CD4-positive, alpha-beta T cell treated with Interleukin-2 at 100 ng/mL for 4 hours (primary cell): ENCODE measurements around the gene RABGAP1L.
A peak's percentile ranks its signal among the peaks of the same experiment; 100 is the strongest.
"Not testable (repeated sequence)": the region's sequence is repeated elsewhere in the genome, so short reads cannot be mapped to it uniquely, and the experiment has no call there.

Source experiments
- DNase-seq: peaks from one replicate; pipeline ENCODE4 v3.0.0-alpha.2; 2020; ENCODE audit warnings: low spot score

The RABGAP1L gene

DNA sequence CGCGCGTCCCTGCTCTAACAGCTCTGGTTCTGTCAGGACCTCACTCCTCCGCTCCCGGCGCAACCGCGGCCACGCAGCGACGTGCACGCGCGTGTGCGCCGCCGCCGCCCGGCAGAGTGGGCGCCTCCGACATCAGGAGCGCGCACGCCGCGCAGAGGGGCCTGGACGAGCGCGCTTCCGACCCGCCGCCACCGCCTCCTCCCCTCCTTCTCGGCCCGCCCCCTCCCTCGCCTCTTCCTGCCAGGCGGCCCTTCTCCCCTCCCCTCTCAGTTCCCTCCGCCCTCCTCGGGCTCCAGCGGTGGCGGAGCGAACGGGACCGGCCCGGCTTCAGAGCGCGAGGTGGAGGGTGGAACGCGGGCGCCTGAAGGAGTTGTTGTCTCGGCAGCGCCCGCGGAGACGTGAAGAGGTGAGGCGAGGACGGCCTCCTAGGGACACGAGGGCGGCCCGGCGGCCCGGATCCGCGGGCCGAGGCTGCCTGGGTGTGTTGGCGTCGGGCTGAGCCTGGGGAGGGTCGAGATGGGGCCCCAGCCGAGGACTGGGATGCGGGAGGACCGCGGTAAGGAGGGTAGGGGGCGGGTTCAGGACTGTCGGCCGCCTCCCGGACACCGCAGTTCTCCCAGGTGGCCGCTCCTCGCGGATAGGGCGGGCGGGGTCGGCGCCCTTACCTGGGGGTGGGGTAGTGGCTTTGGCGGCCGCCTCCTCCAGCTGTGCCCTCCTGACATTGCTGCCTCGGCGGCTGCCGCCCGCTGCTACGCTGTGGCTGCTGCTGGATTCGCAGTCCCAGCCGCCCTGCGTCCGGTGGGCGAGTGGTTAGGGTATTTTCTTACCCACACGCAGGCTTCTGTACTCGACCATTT is at the start of gene RABGAP1L:
TSS of gene RABGAP1L (plus strand) at position 269 of the 857 bp plus-strand sequence.
- peak; percentile 93 for DNase-seq

DNA sequence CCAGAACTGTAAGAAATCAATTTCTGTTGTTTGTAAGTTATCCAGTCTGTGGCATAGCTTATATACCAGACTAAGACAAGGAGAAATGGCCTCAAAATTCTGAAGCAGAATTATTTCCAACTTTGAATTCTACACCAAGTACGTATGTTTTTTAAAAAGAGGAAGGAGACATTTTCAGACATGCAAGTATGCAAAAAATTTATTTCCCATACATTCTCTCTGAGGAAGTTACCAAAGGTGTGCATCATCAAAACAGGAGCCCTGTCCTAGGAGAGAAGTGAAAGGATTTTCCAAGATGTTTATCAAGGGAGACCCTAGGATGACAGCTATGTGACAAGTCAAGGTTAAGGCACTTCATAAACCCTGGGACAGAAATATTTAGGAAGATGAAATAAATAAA is 49.3 kb upstream of the RABGAP1L start:
- no peak for DNase-seq

DNA sequence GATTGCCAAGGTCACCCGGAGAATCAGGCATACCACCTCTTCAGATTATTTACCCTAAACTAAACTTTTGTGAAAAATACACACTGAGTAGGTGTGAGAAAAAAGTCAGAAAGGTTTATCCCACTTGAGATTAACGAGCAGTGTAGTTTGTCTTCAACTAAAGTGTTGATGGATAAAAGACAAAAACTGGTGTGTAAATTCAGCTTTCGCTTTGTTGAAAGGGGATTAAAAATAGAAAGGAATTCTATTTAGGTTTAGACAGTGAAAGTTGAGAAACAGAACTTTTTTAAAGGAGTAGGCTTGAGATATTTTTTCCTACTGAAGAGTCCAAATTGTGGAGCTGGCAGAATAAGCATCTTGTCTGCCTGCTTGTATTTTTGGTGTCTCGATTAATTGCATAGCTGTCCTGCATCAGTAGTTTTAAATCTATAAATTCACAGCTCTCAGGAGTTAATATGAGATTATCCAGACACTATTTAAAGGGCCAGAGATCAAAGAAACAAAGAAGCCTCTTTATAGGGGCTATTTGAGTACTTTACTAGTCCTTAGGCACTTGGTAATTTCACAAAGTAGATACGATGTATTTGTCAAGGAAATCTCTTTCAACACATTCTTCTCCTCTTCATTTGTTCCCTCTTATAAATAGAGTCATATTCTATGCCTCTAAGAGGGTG is 46.7 kb upstream of the RABGAP1L start:
- no peak for DNase-seq

DNA sequence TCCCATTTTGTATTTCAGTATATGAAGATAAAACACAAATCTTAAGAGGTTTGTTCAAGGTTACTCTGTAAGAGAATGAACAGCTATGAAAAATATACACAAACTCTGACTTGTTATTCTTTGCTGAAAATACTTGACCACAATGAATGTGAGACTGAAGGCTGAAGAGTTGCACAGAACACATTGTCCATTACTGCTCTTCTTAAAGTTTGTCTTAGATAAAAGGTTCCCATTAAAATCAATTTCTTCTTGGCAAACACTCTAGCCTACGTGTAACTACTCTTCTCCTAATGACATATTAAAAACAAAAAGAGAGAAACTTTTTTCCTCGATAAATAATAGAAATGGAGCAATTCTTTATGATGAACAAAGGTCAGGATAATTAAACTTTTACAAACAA is 45.2 kb upstream of the RABGAP1L start:
- no peak for DNase-seq

DNA sequence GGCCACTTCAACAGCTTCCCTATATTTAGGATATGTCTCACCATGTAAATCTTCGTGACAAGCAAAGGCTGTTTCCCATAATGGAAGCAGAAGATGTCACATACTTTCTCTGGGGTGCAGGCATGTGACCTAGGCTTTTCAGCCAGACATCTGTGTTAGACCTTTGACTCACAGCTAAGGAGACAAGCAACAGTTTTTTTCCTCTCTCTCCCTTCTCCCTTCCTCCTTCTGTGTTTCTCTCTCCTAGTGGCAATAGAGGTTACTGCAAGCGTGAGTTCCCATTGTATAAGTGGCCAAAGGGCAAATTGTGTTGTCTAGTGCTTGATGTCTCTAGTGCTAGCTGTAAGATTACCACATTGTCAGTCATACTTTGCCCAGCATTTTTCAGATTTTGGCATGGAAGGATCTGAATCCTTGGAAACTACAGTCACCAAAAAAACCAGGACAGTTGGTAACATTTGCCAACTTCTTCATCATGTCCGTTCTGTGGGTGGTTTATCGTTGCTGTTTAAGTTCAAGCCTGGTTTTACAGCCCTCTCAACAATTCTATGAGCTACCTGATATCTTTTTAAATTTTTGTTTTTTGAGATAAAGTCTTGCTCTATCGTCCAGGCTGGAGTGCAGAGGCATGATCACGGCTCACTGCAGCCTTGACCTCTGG is 44.4 kb upstream of the RABGAP1L start:
- DNase-seq, result peak; percentile 55

DNA sequence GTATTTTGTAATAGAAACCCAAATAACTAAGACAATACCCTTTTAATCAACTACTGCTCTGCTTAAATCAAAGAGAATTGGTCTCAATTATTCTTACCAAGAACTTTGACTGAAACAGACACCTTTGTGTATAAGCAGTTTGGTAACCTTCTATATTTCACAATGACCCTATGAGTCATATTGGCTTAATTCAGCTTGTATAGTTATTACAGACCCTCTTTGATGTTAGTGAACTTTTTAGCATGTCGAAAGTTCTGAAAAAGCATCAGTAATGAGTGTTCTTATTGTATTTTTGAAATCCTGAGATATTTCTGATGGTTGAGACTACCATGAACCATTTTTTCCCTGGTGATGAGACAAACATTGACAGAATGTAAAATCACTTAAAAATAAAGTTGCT is 43.3 kb upstream of the RABGAP1L start:
- no peak for DNase-seq

DNA sequence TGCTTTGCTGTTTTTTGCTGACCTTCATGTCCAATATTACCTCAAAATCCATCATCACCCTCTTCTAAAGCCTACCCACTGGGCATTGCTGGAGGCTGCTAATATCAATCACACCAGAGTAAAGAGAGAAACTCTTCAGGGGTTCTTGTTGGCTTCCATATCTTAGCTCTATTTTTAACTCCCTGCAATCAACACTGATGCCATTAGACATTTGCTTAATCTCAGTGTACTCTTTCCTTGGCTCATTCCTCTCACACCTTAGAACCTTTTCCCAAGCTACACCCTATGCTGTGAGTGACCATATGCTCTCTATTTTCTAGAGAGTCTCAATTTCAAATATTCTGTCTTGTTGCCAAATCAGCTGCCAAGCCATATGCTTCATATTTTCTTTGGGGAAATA is 40.6 kb upstream of the RABGAP1L start:
- DNase-seq, result no peak

DNA sequence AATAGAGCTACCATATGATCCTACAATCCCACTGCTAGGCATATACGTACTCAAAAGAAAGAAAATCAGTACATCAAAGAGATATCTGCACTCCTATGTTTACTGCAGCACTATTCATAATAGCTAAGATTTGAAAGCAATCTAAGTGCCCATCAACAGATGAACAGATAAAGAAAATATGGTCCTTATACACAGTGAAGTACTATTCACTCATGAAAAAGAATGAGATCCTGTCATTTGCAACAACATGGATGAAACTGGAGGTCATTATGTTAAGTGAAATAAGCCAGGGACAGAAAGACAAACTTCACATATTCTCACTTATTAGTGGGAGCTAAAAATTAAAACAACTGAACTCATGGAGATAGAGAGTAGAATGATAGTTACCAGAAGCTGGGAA is 37.0 kb upstream of the RABGAP1L start:
- DNase-seq, result not testable (repeated sequence)

DNA sequence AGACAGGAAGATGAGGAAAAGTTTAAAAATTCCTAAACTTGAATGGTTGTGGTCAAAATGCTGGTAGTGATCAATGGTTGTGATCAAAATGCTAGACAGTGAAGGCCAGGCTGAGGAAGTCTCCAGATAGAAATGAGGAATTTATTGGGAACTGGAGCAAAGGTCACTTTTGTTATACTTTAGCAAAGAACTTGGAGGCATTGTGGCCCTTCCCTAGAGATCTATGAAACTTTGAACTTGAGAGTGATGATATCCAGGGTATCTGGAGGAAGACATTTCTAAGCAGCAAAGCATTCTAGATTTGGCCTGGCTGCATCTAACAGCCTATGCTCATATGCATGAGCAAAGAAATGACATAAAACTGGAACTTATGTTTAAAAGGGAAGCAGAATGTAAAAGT is 35.5 kb upstream of the RABGAP1L start:
- DNase-seq, result no peak

DNA sequence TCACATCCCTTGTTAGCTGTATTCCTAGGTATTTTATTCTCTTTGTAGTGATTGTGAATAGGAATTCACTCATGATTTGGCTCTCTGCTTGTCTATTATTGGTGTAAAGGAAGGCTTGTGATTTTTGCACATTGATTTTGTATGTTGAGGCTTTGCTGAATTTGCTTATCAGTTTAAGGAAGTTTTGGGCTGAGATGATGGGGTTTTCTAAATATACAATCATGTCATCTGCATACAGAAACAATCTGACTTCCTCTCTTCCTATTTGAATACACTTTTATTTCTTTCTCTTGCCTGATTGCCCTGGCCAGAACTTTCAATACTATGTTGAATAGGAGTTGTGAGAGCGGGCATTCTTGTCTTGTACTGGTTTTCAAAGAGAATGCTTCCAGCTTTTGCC is 32.1 kb upstream of the RABGAP1L start:
- DNase-seq, result not testable (repeated sequence)

DNA sequence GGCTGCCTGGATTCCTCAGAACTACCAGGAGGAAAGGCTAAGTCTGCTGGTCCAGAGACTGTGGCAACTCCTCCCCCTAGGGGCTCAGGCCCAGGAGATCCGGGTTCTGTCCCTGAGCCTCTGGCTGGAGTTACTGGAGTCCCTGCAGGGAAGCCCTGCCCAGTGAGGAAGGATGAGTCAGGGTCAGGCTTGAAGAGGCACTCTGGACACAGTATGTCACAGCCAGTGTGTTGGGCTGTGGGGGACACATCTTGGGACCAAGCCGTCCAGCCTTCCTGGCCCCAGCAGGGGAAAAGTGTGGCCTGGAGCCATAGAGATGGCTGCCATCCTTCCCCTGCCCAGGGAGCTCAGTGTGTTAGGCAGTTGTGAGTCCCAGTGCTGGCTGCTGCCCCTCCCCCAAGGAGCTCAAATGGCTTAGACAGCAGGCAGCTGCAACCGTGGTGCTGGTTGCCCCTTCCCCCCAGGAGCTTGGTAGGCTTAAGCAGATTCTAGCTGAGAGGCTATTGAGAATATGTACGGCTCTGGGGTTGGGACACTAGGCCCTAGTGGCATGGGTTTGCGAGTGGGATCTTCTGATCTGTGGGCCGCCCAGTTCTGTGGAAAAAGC is 28.2 kb upstream of the RABGAP1L start:
- DNase-seq, result no peak

DNA sequence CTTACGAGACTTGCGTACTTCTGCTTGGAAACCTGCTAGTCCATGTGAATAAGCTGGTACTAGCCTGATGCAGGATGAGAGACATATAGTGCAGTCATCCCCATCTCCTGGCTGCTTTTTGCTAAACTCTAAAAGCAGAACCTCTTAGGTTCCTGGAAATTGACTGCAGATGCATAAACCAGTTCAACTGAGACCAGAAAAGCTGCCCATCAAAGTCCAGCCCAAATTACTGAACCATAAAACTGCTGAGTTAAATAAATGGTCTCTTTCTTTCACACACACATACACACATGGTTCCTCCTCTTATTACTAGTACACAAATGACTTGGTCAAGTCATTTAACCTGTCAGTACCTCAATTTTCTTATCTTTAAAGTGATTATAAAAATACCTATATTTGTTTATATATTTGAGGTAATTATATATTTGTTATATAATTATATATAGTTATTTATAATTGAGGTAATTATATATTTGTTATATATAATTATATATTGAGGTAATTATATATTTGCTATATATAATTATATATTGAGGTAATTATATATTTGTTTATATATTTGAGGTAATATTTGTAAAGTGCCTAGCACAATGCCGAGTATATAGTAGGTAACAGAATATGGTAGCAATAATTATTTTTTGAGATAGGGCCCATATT is 25.2 kb upstream of the RABGAP1L start:
- DNase-seq, result no peak

DNA sequence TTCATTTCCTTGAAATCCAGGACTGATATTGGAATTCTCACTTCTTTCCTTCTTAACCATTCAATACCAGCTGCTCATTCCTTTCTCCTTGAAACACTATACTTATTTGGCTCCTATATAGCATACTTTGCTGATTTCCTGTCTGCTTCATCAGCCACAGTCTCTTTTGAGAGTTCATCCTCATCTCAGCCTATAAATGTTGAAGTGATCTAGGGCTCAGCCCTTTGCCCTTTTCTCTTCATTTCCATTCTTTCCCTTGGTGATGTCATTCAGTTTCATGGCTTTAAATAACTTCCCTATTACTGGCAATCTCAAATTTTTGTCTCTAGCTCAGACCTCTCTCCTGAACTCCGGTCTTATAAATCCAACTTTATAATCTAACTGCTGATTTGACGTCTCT is 24.1 kb upstream of the RABGAP1L start:
- no peak for DNase-seq

DNA sequence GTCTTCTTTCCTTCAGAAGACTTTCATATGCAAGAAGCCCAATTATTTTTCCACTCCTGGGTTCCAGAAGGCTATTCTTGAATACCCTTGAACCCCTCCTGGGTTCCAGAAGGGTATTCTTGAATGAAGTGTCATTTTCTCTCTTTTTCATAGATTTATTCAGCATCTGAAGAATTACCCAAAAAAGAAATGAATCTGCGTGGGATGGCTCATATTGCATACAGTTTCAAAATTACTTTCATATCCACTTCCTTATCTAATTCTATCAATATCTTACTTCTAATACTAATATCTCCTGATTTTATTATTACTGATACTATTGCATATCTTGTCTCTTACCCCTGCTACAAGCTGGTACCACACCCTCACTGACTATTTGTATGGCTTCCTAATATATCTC is 22.6 kb upstream of the RABGAP1L start:
- DNase-seq, result no peak

DNA sequence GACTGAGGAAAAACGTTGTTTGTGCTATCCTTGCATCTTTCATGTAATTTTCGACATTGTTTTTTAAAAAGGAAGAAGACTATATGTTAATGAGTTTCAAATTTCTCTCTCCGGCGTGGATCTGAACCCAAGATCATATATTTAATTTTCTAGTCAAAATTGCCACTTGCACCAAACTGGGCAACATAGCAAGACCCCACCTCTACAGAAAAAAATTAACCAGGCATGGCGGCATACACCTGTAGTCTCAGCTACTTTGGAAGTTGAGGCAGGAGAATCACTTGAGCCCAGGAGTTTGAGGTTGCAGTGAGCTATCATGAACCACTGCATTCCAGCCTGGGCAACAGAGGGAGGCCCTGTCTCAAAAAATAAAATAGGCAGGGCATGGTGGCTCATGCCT is 16.5 kb upstream of the RABGAP1L start:
- DNase-seq, result no peak

DNA sequence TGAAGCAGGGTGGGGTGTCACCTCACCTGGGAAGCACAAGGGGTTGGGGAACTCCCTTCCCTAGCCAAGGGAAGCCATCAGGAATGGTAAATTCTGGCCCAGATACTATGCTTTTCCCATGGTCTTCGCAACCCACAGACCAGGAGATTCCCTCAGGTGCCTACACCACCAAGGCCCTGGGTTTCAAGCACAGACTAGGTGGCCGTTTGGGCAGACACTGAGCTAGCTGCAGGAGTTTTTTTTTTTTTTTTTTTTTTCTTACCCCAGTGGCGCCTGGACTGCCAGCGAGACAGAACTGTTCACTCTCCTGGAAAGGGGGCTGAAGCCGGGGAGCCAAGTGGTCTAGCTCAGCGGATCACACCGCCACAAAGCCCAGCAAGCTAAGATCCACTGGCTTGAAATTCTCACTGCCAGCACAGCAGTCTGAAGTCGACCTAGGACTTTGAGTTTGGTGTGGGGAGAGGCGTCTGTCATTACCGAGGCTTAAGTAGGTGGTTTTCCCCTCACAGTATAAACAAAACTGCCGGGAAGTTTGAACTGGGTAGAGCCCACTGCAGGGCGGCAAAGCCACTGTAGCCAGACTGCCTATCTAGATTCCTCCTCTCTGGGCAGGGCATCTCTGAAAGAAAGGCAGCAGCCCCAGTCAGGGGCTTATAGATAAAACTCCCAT is 15.5 kb upstream of the RABGAP1L start:
- DNase-seq, result not testable (repeated sequence)

DNA sequence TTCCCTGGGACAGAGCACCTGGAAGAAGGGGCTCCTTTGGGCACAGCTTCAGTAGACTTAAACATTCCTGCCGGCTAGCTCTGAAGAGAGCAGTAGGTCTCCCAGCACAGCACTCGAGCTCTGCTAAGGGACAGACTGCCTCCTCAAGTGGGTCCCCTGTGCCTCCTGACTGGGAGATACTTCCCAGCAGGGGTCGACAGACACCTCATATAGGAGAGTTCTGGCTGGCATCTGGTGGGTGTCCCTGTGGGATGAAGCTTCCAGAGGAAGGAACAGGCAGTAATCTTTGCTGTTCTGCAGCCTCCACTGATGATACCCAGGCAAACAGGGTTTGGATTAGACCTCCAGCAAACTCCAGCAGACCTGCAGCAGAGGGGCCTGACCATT is 14.9 kb upstream of the RABGAP1L start:
- DNase-seq, result not testable (repeated sequence)

DNA sequence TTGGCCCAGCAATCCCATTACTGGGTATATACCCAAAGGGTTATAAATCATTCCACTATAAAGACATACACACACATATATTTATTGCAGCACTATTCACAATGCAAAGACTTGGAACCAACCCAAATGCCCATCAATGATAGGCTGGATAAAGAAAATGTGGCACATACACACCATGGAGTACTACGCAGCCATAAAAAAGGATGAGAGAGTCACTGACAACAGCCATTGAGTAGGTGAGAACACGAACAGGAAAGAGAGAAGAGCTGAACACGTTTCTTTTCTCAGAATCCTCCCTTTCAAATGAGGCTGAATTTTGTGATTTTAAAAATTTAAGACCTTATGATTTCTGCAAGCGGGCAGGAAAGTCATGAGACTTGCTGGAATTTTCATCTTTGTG is 10.1 kb upstream of the RABGAP1L start:
- no peak for DNase-seq

DNA sequence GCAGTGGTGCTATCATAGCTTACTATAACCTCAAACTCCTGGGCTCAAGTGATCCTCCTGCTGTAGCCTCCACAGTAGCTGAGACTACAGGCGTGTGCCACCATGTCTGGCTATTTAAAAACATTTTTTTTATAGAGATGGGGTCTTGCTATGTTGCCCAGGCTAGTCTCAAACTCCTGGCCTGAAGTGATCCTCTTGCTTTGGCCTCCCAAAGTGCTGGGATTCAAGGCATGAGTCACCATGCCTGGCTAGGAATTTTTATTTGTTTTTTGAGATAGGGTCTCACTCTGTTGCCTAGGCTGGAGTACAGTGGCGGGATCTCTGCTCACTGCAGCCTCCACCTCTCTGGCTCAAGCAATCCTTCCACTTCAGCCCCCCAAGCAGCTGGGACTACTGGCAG is 8.8 kb upstream of the RABGAP1L start:
- no peak for DNase-seq

DNA sequence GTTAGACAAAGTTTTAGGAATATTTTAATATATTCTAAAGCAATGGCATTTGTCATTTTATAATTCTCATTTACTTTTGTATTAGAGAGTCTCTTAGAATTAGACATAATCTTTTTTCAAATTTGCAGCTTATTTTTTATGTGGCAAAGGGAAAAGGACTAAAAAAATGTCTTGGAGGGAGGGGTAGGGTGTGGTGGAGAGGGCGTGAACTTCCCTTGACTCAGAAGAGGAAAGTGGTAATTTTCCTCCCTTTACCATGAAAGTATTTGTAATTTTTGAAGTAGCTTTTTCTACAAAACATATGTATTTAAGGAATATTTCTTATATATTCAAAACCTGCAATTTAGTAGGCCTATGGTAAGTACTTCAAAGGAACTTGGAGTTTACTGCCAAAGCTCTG is 6.9 kb upstream of the RABGAP1L start:
- no peak for DNase-seq

DNA sequence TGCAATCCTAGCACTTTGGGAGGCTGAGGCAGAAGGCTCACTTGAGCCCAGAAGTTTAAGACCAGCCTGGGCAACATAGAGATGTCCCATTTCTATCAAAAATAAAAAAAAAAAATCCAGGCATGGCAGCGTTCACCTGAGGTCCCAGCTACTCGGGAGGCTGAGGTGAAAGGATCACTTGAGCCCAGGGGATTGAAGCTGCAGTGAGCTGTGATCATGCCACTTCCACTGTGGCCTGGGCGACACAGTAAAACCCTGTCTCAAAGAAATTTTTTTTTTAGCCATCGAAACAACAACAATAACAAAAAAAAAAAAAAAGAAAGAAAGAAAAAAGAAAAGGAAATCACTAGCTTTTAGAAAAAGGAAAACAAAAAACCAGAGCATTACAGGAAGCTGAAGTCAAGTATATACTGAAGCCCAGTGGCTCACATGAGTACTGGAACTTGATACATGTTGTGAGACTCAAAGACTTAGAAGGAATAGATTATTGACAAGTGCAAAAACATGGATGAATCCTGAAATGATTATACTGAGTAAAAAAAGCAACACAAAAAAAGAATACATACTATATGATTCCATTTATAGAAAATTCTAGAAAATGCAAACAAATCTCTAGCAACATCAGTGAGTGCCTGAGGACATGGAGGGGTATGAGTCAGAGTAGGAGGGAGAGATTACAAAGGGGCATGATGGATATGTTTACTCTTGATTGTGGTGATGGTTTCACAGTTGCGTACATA is 6.1 kb upstream of the RABGAP1L start:
- DNase-seq, result peak; percentile 54
